ENCODE results near the gene XKR8.

- TF ChIP-seq CTCF (IDR thresholded peaks at IDR 0.05 in 8 of 11, conservative IDR thresholded peaks at IDR 0.05 in 3 of 11) (no peak), POLR2A (IDR thresholded peaks at IDR 0.05) (no peak), POLR2AphosphoS5 (IDR thresholded peaks at IDR 0.05) (no peak)
These were observed 1.3 kb upstream of the XKR8 start for GRCh38 chr1:27958513-27958912.
